Activated CD8-positive, alpha-beta memory T cell treated with anti-CD3 and anti-CD28 coated beads, Interleukin-2, amount 50 U/mL, for 24 hours (primary cell): ENCODE measurements around the gene LSP1.
"Not testable (repeated sequence)": the region's sequence is repeated elsewhere in the genome, so short reads cannot be mapped to it uniquely, and the experiment has no call there.

ENCODE experiments used
- DNase-seq: peaks from one replicate; pipeline ENCODE4 v3.0.0-alpha.2; 2020; ENCODE audit errors: extremely low read depth

Gene LSP1

GRCh38 chr11:1877211-1878136, 24.6 kb downstream of the LSP1 start:
- DNase-seq, result no peak

GRCh38 chr11:1878137-1879031, 25.5 kb downstream of the LSP1 start:
- no peak for DNase-seq

- no peak for DNase-seq
Measured at GRCh38 chr11:1879342-1879940, 26.6 kb downstream of the LSP1 start.

- no peak for DNase-seq
Measured at GRCh38 chr11:1879941-1880720, 27.2 kb downstream of the LSP1 start.

GRCh38 chr11:1880746-1881441, 28.0 kb downstream of the LSP1 start:
- no peak for DNase-seq

GRCh38 chr11:1881442-1882264, 28.8 kb downstream of the LSP1 start:
- DNase-seq, result no peak

- peak; percentile 43 for DNase-seq
Measured at GRCh38 chr11:1882265-1883238, 29.7 kb downstream of the LSP1 start.

- DNase-seq, result no peak
Measured at GRCh38 chr11:1883346-1884302, 30.7 kb downstream of the LSP1 start.

GRCh38 chr11:1884303-1884700, 31.4 kb downstream of the LSP1 start:
- no peak for DNase-seq

GRCh38 chr11:1886551-1886950, 33.7 kb downstream of the LSP1 start:
- not testable (repeated sequence) for DNase-seq

- no peak for DNase-seq
Measured at GRCh38 chr11:1887451-1888346, 34.8 kb downstream of the LSP1 start.

GRCh38 chr11:1888347-1888753, 35.5 kb downstream of the LSP1 start:
- DNase-seq, result no peak

- no peak for DNase-seq
Measured at GRCh38 chr11:1888811-1889210, 35.9 kb downstream of the LSP1 start.

- peak; percentile 31 for DNase-seq
Measured at GRCh38 chr11:1889224-1889930, 36.5 kb downstream of the LSP1 start.

- no peak for DNase-seq
Measured at GRCh38 chr11:1889941-1890855, 37.3 kb downstream of the LSP1 start.
